C4-2B (cell line): ENCODE results near the gene CATSPERE.

Experiments used
- CTCF ChIP-seq: fragments of 450-650 bp; conservative IDR thresholded peaks from 2 replicates; pipeline ENCODE4 v1.5.1; 2017; ENCODE audit warnings: mild to moderate bottlenecking
- ZFX ChIP-seq: fragments of 450-650 bp; IDR thresholded peaks from 2 replicates; pipeline ENCODE4 v1.6.1; 2017

DNA sequence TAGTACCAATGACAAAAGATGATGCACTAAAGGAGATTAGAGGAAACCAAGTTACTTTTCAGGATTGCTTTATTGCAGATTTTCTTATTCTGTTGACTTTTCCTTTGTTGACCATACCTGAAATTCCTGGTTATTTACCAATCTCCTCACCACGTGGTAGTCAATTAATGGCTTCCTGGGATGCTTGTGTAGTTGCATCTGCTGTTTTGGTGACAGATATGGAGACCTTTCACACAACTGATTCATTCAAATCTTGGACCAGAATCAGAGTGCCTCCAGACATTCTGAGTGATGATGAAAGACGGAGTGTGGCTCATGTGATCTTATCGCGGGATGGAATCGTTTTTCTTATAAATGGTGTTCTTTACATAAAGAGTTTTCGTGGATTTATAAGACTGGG is 91.3 kb downstream of the CATSPERE start:
- TF ChIP-seq CTCF (no peak), ZFX (no peak)
